OCI-LY7 (cell line): ENCODE results near the gene NDUFAF2. TPM values are rescaled to one million over a fixed set of nuclear protein-coding genes. Genes with fewer than 3 reads are reported as not detected.

ENCODE experiments used
- BruUV-seq: library from RNA; stranded (reverse); fragments of 400-500 nt; replicated peaks from 2 replicates; lab custom pipeline; 2021; lab: Mats Ljungman, UMichigan
- CTCF ChIA-PET: fragments of 300-600 bp; sonication (Branson Sonifier 250); formaldehyde crosslinking; loops from one replicate; lab custom pipeline; 2022; ENCODE audit warnings: antibody characterized with exemption; ENCODE audit not compliant: unreplicated experiment; lab: Charles Lee
- POLR2A ChIA-PET: fragments of 300-600 bp; sonication (Branson Sonifier 250); formaldehyde crosslinking; loops from one replicate; lab custom pipeline; 2022; ENCODE audit warnings: antibody characterized with exemption; lab: Charles Lee
- DNase-seq: peaks from one replicate; pipeline ENCODE4 v3.0.0-alpha.2; 2015; ENCODE audit warnings: low spot score
- H2AFZ ChIP-seq: fragments of 200-600 bp; sonication (generic), shearing (Covaris generic); 2 replicates; pipeline ENCODE4 v1.6.1; 2014; ENCODE audit warnings: mild to moderate bottlenecking, antibody characterized with exemption, low read length, moderate library complexity
- H3K27ac ChIP-seq: fragments of 200-600 bp; sonication (generic); 2 replicates; pipeline ENCODE4 v1.5.1; 2014; ENCODE audit warnings: mixed run types, low read depth, mild to moderate bottlenecking, moderate library complexity, low read length, inconsistent platforms; ENCODE audit not compliant: poor library complexity, severe bottlenecking
- H3K36me3 ChIP-seq: fragments of 200-600 bp; sonication (generic); 2 replicates; pipeline ENCODE4 v1.6.1; 2014; ENCODE audit warnings: mild to moderate bottlenecking, antibody characterized with exemption, low read length, moderate library complexity, mixed read lengths; ENCODE audit not compliant: insufficient read depth
- H3K4me1 ChIP-seq: fragments of 200-600 bp; sonication (generic); 2 replicates; pipeline ENCODE4 v1.5.1; 2014; ENCODE audit warnings: mild to moderate bottlenecking, low read length; ENCODE audit not compliant: insufficient read depth, poor library complexity, severe bottlenecking
- H3K4me2 ChIP-seq: fragments of 200-600 bp; sonication (generic); 2 replicates; pipeline ENCODE4 v1.6.1; 2014; ENCODE audit warnings: mild to moderate bottlenecking, low read length
- H3K4me3 ChIP-seq: fragments of 200-600 bp; sonication (generic); 2 replicates; pipeline ENCODE4 v1.5.1; 2014; ENCODE audit warnings: mild to moderate bottlenecking, low read depth, low read length; ENCODE audit not compliant: poor library complexity, severe bottlenecking
- H3K79me2 ChIP-seq: fragments of 200-600 bp; sonication (generic); 2 replicates; pipeline ENCODE4 v1.6.1; 2016; ENCODE audit warnings: low read depth, mild to moderate bottlenecking, low read length, moderate library complexity, mixed read lengths; ENCODE audit not compliant: insufficient read depth
- H3K9me2 ChIP-seq: fragments of 200-600 bp; sonication (generic); 2 replicates; pipeline ENCODE4 v1.6.1; 2016; ENCODE audit warnings: mild to moderate bottlenecking, low read length, mixed read lengths; ENCODE audit not compliant: insufficient read depth
- H3K9me3 ChIP-seq: fragments of 200-600 bp; sonication (generic); 2 replicates; pipeline ENCODE4 v1.6.1; 2014; ENCODE audit warnings: mild to moderate bottlenecking, mixed run types, low read length, mixed read lengths
- H4K20me1 ChIP-seq: fragments of 200-600 bp; sonication (generic); 2 replicates; pipeline ENCODE4 v1.6.1; 2014; ENCODE audit warnings: mild to moderate bottlenecking, antibody characterized with exemption, low read length, moderate library complexity, mixed read lengths; ENCODE audit not compliant: insufficient read depth
- CTCF ChIP-seq: fragments of 200-600 bp; sonication (generic); conservative IDR thresholded peaks from 2 replicates; pipeline ENCODE4 v1.5.1; 2014; ENCODE audit warnings: mild to moderate bottlenecking, antibody characterized with exemption, low read length, moderate library complexity, mixed read lengths
- EZH2phosphoT487 ChIP-seq: fragments of 200-600 bp; sonication (generic); IDR thresholded peaks from 2 replicates; pipeline ENCODE4 v1.6.1; 2018; ENCODE audit warnings: low read depth, borderline replicate concordance, mild to moderate bottlenecking, mixed run types, antibody characterized with exemption, low read length, moderate library complexity, mixed read lengths
- intact Hi-C: fragments of 100-400 bp; cut with micrococcal nuclease; formaldehyde crosslinking; loops from one replicate; pipeline ENCODE4 v1.10.0; 2022; ENCODE audit not compliant: unreplicated experiment
- total RNA-seq, 2 experiments: library from RNA; depleted of rRNA in 1 of 2; stranded (reverse); fragments of >200 nt in 1 of 2; shearing (Covaris generic) in 1 of 2; gene quantifications; 2 replicates each; pipeline ENCODE4 v1.2.3, GENCODE V29; 2014 to 2022

The NDUFAF2 gene
- total RNA-seq, 2 experiments from 2014 or later = 20.8 to 36.8 TPM

GRCh38 chr5:60989790-60990189 is 44.8 kb downstream of the NDUFAF2 start:
- no peak for DNase-seq
- peaks cover 21% of the 10 kb centered on the region; the same call in 1 of the 2 replicates for H3K9me3 ChIP-seq
- intact Hi-C loops = no loop called here
- H2AFZ ChIP-seq = no peak overlapping the region
- H3K9me2 ChIP-seq = no peaks in the 10 kb centered on the region
- ChIA-PET POLR2A (interaction anchor here (0.7 kb wide), 1 partner anchor 1049 kb away, joined by 3 read pairs; no protein-coding TSS in a partner anchor), CTCF (no interaction called here)
- no peak overlapping the region for H3K4me2 ChIP-seq
- H4K20me1 ChIP-seq = no peaks in the 10 kb centered on the region
- no peaks in the 10 kb centered on the region for H3K36me3 ChIP-seq
- TF ChIP-seq EZH2phosphoT487 = no peak
- no TSS peak for BruUV-seq
- no peaks in the 10 kb centered on the region for H3K79me2 ChIP-seq
- H3K27ac ChIP-seq = no peak overlapping the region
- H3K4me3 ChIP-seq = no peak overlapping the region
- H3K4me1 ChIP-seq = no peaks in the 10 kb centered on the region

- Histone ChIP-seq H2AFZ (no peak overlapping the region), H3K36me3 (no peaks in the 10 kb centered on the region), H3K4me3 (no peak overlapping the region), H4K20me1 (no peaks in the 10 kb centered on the region), H3K27ac (no peak overlapping the region), H3K9me3 (peaks cover 18% of the 10 kb centered on the region; the same call in 1 of the 2 replicates), H3K79me2 (no peaks in the 10 kb centered on the region), H3K4me2 (no peak overlapping the region), H3K9me2 (no peaks in the 10 kb centered on the region), H3K4me1 (no peaks in the 10 kb centered on the region)
- no peak for TF ChIP-seq EZH2phosphoT487
- no peak for TF ChIP-seq CTCF
- ChIA-PET CTCF (no interaction called here), POLR2A (no interaction called here)
- intact Hi-C loops = no loop called here
- no TSS peak for BruUV-seq
- no peak for DNase-seq
Observed at GRCh38 chr5:60992871-60993270, 47.9 kb downstream of the NDUFAF2 start.

DNA sequence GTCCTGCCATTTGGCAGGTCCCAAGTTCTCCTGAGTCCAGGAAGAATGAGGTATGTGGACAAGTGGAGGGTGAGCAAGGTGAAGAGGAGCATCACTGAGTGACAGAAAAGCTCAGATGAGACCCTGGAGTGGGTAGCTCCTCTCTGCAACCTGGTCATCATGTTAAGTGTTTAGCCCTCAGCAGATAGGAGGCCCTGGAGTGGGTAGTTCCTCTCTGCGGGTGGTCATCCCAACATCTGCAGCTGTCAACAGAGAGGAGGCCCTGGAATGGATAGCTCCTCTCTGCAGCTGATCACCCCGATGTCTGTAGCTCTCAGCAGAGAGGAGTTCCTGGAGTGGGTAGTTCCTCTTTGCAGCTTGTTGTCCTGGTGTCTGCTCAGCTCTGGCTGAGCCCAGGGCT is 48.4 kb downstream of the NDUFAF2 start:
- H3K9me3 ChIP-seq = peaks cover 18% of the 10 kb centered on the region; the same call in 1 of the 2 replicates
- H3K9me2 ChIP-seq = no peaks in the 10 kb centered on the region
- no peaks in the 10 kb centered on the region for H3K4me1 ChIP-seq
- peak; percentile 8 for DNase-seq
- no peak overlapping the region for H3K4me2 ChIP-seq
- intact Hi-C loops = no loop called here
- no peak overlapping the region for H3K27ac ChIP-seq
- no peaks in the 10 kb centered on the region for H4K20me1 ChIP-seq
- CTCF ChIA-PET = no interaction called here
- no TSS peak for BruUV-seq
- no peak overlapping the region for H3K4me3 ChIP-seq
- no peaks in the 10 kb centered on the region for H3K79me2 ChIP-seq
- no peaks in the 10 kb centered on the region for H3K36me3 ChIP-seq
- no peak overlapping the region for H2AFZ ChIP-seq
- TF ChIP-seq CTCF (no peak), EZH2phosphoT487 (no peak)
- POLR2A ChIA-PET = no interaction called here
